Choroid plexus epithelial cell (primary cell): ENCODE data around the gene GYPC.
"Not testable (repeated sequence)": the region's sequence is repeated elsewhere in the genome, so short reads cannot be mapped to it uniquely, and the experiment has no call there.

Source experiments
- DNase-seq: peaks from one replicate; pipeline ENCODE4 v3.0.0-alpha.2; 2010; ENCODE audit warnings: low read depth
- H3K4me3 ChIP-seq: 2 replicates; pipeline ENCODE4 v1.5.1; 2011; ENCODE audit warnings: low read depth, mild to moderate bottlenecking, control low read depth, low read length, moderate library complexity
- TF ChIP-seq, protein P1 (sequence below): conservative IDR thresholded peaks from 2 replicates; pipeline ENCODE4 v1.5.1; 2011; ENCODE audit warnings: low read depth, mild to moderate bottlenecking, control low read depth, inconsistent platforms, low read length, moderate library complexity

The GYPC gene

GRCh38 chr2:126642031-126642430 is 13.9 kb upstream of the GYPC start:
- TF ChIP-seq, protein P1, sequence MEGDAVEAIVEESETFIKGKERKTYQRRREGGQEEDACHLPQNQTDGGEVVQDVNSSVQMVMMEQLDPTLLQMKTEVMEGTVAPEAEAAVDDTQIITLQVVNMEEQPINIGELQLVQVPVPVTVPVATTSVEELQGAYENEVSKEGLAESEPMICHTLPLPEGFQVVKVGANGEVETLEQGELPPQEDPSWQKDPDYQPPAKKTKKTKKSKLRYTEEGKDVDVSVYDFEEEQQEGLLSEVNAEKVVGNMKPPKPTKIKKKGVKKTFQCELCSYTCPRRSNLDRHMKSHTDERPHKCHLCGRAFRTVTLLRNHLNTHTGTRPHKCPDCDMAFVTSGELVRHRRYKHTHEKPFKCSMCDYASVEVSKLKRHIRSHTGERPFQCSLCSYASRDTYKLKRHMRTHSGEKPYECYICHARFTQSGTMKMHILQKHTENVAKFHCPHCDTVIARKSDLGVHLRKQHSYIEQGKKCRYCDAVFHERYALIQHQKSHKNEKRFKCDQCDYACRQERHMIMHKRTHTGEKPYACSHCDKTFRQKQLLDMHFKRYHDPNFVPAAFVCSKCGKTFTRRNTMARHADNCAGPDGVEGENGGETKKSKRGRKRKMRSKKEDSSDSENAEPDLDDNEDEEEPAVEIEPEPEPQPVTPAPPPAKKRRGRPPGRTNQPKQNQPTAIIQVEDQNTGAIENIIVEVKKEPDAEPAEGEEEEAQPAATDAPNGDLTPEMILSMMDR: no peak
- DNase-seq: no peak
- H3K4me3 ChIP-seq: no peak overlapping the region

GRCh38 chr2:126643431-126643830 is 12.5 kb upstream of the GYPC start:
- no peak overlapping the region for H3K4me3 ChIP-seq
- DNase-seq: no peak

GRCh38 chr2:126643972-126644371 is 12.0 kb upstream of the GYPC start:
- TF ChIP-seq, protein P1: no peak
- no peak for DNase-seq
- no peak overlapping the region for H3K4me3 ChIP-seq

More at GRCh38 chr2:126643431-126643830, 12.5 kb upstream of the GYPC start:
- TF ChIP-seq, protein P1: no peak

- DNase-seq: peak; percentile 31
- TF ChIP-seq, protein P1: no peak
- no peak overlapping the region for H3K4me3 ChIP-seq
Observed at GRCh38 chr2:126644630-126645191, 11.2 kb upstream of the GYPC start.

GRCh38 chr2:126645211-126645618 is 10.7 kb upstream of the GYPC start:
- no peak overlapping the region for H3K4me3 ChIP-seq
- no peak for DNase-seq
- TF ChIP-seq, protein P1: no peak

- DNase-seq: no peak
- no peak overlapping the region for H3K4me3 ChIP-seq
- TF ChIP-seq, protein P1: no peak
Observed at GRCh38 chr2:126646026-126646425, 9.9 kb upstream of the GYPC start.

- not testable (repeated sequence) for DNase-seq, H3K4me3 ChIP-seq
Observed at GRCh38 chr2:126647714-126648344, 8.1 kb upstream of the GYPC start.

- DNase-seq, H3K4me3 ChIP-seq: not testable (repeated sequence)
Observed at GRCh38 chr2:126648345-126648786, 7.6 kb upstream of the GYPC start.
